ENCODE results near the gene HELZ.
"Not testable (repeated sequence)": the region's sequence is repeated elsewhere in the genome, so short reads cannot be mapped to it uniquely, and the experiment has no call there.

The HELZ gene

DNA sequence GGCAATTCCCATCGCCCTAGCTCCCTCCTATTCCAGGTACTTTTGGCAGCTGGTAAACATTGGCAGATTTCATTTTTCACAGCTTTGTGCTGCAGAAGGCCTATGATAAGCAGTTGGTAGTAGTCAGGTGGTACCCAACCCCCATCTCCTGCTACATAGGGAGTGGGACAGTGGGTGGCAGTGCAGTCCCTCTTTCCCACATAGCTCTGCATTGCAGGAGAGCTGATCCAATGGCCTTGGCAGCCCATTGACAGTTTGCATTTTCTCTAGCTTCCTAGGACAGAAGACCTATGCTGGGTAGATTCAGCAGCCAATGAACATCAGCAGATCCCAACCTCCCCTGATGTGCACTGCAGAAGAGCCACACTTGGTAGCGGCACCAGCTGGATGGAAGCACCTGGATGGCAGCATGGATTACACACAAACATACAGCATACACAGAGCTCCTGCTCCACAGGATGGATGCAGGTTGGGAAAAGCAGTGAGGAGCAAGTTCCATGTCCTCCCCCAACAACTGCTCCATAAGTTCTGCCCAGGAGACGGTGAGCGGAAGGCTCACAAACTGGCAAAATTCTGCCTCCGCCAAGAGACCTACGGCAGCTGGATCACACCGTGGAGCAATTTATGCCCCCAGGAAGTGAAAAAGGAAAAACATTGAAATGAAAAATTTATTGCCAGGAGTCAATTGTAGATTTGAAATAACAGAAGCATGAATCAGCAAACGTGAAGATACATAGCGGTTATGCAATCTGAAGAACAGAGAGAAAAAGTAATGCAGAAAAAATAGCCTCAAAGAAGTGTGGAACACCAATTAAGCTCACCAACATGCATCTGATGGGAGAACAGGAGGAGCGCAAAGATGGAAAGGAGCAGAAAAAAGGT is 105.0 kb downstream of the HELZ start:
- no peak for DNase-seq

DNA sequence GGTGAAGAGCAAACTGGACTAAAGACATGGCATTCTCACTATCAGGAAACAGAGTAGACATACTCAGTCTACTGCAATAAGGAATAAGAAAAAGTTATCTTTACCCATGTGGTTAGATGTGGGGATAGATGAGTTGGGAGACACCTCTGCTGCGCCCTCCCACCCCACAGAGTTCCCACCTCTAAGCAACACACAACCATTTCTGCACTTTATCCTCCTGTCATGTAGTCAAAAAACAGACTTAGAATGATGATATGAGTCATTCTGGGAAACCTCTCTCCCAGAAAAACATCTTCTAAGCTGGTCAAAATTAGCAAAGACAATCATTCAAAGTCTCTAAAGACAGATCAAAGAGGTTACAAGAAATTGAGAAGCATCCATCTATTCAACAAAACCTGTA is 105.7 kb downstream of the HELZ start:
- no peak for DNase-seq

DNA sequence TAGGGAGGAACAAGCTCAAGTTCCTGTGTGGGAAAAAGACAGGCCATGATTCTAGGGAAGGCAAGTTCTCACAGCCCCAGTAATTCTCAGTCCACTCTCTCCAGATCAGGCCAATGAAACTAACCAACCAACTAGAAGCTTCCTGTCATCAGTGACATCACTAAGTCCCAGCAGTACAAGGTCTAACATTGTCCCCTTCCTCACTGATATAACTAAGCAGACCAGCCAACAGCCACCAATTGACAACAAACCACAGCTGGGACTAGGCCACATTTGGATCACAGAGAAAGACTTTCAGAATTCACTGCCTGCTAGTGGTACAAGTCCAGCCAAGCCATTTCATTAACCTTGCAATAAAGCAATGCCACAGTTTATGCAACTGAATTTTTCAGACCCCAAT is 106.6 kb downstream of the HELZ start:
- DNase-seq, result no peak

DNA sequence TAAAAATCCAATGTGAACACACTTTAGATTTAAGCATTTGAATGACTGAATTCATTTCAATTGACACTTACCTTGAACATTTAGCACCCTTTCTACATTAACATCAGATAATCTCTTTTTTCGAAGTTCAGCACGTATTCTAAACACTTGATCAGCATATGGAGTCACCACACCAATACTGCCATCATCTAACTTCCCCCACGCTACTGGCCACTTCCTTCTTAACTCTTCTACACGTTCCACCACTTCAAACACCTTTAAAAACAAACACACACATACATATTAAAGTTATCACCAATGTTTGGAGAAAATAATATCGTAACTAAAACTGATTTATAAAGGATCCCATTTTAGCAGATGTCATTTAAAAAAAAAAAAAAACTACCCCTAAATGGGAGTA is 107.1 kb downstream of the HELZ start:
- DNase-seq, result no peak

DNA sequence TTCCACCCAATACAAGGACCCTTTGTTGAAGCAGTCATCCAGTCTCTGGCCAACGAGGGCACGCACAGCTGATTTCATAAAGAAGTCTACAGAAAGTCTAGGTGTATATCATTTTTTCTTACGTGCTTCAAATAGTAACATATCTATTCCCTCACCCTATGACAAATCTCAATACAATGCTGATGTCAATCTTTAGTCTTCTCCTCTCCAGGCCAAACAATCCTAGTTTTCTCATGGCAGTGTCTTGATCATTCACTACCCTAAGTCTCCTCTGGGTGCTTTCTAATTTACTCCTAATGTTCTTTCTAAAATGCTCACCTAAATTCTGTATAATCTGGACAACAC is 108.0 kb downstream of the HELZ start:
- no peak for DNase-seq

DNA sequence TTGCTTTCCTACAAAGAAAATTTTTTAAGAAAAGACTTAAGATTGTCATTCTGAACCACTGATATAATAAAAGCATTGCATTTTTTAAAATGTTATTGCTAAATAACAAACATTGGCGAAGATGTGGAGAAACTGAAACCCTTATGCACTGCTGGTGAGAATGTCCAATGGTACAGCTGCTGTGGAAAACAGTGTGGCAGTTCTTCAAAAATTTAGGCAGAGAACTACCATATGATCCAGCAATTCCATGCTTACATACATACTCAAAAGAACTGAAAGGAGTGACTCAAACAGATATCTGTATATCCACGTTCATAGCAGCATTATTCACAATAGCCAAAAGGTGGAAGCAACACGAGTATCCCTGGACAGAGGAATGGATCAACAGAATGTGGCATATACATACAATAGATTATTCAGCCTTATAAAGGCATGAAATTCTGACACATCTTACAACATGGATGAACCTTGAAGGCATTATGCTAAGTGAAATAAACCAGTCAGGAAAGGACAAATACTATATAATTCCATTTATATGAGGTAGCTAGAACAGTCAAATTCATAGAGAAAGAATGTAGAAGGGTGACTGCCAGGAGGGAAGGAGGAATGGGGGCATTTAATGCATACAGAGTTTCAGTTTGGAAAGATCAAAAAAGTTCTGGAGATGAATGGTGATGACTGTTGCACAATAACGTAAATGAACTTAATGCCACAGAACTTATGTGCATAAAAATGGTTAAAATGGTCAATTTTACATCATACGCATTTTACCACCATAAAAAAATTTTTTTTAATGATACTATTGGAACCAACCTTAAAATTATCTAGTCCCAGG is 108.6 kb downstream of the HELZ start:
- no peak for DNase-seq

DNA sequence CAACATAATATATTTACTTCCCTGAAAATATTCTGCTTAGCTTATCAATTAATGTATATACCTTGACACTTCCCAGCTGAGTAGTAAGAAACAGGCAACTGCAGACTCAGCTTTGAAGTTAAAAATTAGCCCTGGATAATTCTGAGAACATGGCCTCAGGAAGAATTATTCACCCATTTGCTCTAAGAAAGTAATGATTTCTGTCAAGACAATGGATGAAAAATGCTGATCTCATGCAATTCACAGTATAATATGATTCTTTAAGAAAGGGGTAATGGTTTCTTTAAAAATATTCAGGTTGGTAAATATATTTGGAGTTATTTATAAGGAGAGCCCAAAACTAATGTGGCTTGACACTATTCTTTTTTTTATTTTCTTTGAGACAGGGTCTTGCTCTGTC is 111.8 kb downstream of the HELZ start:
- no peak for DNase-seq

DNA sequence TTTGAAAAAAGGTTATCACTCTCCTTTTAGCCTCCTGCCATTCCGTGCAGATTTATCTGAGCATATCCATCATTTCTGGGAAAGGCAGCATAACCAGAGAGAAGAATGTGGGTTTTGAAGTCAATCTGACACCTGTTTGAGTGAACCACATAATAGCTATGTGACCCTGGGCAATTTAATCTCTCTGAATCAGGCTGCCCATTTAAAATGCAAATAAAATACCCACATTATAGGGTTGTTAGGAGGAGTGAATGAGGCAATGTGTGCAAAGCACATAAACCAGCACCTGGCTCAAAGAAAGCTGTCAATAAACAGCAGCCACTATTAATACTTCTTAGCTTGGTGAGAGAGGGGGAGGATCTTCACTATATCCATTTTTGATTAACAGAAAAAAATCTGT is 112.6 kb downstream of the HELZ start:
- no peak for DNase-seq

DNA sequence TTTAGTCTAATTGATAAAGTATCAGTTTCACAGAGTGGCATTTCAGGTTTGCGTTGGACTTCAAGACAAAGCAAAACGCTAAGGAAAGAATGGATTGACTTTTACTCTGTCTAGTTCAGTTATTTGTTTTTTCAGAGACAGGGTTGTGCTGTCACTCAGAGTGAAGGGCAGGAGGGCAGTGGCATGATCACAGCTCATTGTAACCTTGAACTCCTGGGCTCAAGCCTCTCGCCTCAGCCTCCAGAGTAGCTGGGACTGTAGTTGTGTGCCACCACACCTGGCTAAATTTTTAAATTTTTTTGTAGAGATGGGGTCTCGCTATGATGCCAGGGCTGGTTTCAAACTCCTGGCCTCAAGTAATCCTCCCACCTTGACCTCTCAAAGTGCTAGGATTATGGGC is 114.2 kb downstream of the HELZ start:
- no peak for DNase-seq

DNA sequence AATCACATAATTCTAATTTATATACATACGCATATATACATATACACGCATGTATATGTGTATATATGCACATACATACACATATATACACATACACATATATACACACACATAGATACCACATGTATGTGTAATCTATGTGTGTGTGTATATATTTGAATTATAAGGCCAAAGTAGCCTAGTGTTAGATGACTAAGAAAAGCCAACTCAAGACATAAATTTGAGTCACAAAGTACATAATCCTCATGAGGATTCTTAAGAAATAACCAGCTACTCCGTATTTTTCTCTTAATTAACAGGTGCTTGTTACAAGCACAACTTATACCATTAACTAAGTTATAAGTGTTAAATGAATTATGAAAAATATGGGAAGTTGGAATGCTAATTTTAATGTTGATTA is 115.7 kb downstream of the HELZ start:
- DNase-seq, result no peak

DNA sequence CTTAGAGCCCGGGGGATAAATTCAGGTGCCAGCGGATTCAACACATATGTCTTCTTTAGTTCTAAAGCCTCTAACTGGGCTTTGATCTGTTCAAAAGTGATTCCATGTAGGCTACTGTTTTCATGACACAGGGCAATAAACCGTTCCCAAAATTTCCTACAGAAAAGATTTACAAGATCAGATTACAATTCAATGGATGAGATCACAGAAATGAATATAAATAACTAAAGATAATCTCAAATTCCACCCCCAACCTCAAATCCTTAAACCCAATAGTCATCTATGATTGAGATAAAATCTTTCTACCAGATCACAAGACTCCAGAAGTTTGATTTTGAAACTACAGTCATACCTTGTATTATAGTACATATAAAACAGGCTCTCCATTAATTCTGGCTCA is 116.3 kb downstream of the HELZ start:
- DNase-seq, result no peak

DNA sequence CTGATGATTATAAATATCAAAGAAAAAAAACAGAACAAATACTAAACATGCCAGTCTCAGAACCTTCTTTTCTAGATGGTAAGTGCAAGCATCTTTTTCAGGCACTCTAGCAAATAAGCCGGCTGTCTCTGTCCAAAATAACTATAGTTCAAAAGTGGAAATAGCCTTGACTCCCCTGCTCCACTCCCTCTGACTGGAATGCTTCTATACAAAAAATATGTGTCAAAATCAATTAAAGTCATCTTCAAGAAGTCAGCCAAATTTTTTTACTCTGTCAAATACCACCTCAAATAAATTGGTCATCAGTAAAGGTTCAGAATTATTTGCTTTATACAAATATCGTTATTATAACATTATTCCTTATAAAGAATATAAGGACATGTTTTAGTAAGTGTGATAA is 117.1 kb downstream of the HELZ start:
- DNase-seq, result no peak

DNA sequence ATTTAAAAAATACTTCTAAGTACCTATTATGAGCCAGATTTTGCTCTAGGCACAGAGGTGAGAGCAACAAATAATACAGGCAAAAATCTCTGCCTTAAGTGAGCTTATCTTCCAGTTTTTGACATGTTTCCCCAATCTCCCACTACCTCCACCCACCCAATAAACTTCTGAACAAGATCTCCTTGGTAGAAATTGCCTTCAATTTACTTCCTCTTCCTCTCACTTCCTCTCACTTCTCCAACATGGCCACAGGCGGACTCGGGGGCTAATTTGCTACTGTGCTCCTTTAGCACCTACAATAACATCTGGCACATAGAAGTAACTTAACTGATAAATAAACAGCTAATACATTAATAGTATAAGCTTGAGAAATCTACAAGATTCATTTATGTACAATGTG is 118.0 kb downstream of the HELZ start:
- no peak for DNase-seq

DNA sequence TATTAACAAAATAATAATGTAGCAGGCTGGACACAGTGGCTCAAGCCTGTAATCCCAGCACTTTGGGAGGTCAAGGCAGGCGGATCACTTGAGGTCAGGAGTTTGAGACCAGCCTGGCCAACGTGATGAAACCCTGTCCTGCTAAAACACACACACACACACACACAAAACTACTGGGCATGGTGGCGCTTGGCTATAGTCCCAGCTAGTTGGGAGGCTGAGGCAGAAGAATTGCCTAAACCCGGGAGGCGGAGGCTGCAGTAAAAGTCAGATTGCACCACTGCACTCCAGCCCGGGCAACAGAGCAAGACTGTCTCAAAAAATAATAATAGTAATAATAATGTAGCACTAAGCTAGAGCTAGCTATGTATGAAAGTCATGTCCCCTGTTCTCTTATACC is 118.5 kb downstream of the HELZ start:
- not testable (repeated sequence) for DNase-seq

DNA sequence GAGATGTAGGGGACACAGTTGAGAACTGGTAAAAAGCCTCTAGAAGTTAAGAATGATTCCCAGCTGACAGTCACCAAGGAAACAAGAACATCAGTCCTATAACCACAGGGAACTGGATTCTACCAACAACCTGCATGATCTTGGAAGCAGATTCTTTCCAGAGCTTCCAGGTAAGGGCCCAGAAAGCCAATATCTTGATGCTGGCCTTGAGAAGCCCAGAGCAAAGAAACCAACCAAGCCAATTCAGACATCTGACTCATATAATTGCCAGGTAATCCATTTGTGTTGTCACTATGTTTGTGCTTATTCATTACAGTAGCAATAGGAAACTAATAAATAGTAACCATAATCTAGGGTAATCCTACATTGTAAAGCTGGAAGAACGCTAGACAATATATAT is 119.1 kb downstream of the HELZ start:
- no peak for DNase-seq

DNA sequence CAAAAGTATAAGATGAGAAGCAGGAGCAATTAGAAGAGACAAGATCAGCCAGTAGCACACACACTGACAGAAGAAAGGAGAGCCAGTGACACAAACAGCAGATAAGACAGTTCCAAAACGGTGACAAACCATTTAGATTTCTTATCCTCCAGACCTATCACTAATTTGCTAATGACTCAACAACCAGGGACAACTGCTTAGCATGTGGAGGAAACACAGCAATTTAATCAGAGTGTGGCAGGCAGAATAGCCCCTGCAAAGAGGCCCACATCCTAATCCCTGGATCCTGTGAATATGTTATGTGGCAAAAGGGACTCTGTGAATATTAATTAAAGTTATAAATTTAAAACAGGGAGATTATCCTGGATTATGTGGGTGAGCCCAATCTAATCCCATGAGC is 119.6 kb downstream of the HELZ start:
- DNase-seq, result no peak

DNA sequence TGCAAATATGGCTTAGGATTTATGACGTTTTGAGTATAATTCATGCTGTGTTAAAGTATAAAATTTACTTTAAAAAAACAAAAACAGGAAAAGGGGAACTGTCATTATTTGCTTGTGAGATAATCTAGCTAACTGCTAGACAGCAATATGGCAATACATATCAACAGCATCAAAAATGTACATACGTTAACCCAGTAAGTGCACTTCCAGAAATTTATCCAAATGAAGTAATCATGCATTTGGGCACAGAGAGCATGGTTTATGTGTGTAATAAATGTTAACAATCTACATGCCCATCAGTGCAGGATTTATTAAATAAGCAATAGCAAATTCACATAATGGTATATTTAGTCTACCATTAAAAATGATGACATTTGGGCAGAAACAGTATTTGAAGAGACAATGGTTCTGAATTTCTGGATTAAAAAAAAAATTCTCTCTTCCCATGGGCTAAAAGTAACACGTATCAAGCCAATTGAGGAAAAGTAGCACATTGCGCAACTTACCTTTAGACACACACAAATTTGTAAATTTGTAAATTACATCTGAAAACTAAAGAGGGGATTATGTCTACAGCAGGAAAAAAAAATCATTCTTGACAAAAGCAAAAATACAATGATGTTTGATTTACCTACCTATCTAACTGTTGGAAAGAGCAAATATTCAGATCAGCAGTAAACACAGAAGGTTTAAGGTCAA is 120.4 kb downstream of the HELZ start:
- DNase-seq, result no peak

DNA sequence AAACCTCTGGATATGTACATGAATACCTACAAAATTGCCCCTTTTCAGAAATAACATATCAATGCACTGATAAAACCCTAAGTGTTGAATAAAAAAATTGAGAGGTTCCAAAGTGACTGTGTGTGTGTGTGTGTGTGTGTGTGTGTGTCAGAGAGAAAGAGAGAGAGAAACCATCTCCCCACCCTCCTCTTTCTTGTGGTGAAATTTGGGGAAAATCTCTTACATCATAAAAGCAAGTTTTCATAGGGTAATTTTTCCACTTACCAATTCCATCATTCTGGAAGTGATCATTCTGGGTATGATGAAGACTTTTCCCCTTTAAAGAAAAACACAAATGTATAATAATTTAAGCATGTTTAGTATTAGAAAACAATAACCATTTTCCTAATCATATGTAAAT is 121.3 kb downstream of the HELZ start:
- no peak for DNase-seq

DNA sequence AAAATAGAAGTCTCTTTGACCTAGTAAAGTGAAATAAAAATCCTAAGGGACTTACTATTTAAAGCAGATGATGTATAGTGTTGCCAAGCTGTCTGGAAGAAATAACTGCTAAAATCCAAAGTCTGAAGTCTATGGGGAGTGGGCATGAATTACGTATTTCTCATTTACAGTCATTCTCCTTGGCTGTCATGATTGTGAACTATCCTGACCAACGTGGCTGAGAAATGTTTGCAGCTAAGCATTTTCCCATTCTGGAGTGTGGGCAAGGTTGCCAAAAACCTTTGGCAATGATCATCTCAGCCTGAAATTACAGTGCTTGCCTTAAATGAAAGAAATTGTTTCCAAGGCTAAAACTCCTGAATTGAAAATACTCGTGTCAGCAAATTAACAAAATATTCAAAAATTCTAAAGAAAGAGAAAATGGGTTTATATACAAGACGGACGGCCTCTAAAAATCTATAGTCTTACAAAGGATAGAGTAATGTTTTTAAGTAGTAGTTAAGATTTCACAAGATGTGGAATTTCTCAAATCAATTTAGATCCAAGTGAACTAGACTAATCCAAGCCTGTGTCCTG is 123.6 kb downstream of the HELZ start:
- DNase-seq, result no peak

DNA sequence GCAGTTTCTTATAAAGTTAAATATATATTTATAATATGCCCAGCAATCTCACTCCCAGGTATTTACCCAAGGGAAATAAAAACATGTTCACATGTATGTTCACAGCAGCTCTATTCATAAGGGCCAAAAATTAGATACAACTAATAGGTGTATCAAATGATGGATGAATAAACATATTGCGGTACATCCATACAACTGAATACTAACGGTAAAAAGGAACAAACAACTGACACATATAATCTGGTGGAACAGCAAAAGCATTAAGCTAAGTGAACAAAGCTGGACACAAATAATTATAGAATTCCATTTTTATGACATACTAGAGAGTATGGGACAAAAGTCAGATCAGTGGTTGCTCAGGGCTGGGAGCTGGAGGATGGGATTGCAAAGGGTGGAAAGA is 125.9 kb downstream of the HELZ start:
- DNase-seq, result no peak

DNA sequence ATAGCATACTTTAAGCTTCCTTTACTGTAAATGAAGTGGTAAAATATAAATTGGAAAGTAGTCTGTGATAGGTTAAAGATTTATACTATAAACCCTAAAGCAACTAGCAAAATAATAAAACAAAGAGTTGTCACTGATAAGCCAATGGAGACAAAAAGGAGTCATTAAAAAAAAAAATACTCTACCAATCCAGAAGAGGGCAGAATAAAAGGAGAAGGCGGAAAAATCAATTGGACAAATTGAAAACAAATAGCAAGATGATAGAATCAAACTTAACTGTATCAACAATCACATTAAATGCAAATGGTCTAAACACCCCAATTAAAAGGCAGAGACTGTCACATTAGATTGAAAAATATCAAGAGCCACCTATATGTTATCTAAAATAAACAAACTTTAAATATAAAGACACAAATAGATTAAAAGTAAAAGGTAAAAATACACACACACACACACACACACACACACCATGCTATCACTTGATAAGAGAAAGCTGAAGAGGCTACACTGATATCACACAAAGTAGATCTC is 128.9 kb downstream of the HELZ start:
- no peak for DNase-seq

DNA sequence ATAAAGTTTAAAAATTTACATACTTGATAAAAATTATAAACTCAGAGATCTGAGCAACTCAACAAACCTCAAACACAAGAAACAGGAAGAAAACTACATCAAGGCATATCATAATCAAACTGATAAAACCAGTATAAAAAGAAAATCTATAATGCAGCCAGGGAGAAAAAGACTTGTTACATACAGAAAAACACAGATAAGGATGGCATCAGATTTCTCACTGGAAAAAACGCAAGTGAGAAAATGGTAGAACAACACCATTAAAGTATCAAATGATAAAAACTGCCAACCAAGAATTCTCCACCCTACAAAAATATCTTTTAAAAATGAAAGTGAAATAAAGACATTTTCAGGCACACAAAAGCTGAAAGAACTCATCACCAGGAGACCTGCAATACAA is 129.6 kb downstream of the HELZ start:
- DNase-seq, result no peak

DNA sequence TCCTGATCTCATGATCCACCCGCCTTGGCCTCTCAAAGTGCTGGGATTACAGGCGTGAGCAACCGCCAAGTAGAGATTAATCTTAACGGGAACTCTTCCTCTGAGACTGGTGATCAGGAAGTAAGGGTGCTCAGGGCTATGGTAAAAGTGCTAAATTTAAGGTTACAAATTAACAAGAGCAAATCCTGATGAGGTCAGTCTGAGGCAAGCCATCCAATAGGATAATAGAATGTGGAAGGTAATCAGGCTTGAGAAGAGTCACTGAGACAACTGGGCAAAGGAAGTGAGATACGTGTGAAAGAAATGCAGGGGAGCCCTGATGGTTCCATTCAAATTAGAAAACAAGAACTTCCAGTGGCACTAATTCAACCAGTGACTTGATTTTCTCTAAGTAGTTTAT is 131.5 kb downstream of the HELZ start:
- no peak for DNase-seq

All from bone marrow (tissue), 2 donors.